RWPE1 (cell line): Measurements from ENCODE around the gene CREB1.

Experiments used
- CTCF ChIA-PET: fragments of 350-600 bp; sonication (Branson Sonifier 250); formaldehyde crosslinking; extraction: SDS; loops from one replicate; lab custom pipeline; 2021; lab: Yijun Ruan, JAX
- POLR2A ChIA-PET: fragments of 400-600 bp; formaldehyde crosslinking; extraction: SDS; loops from one replicate; lab custom pipeline; 2020; ENCODE audit warnings: antibody characterized with exemption; ENCODE audit not compliant: low non-redundant PET; lab: Yijun Ruan, JAX
- DNase-seq: peaks from one replicate; pipeline ENCODE4 v3.0.0; 2012; ENCODE audit warnings: low spot score
- H3K27ac ChIP-seq: fragments of 450-650 bp; 2 replicates; pipeline ENCODE4 v1.5.1; 2017
- CTCF ChIP-seq: fragments of 450-650 bp; conservative IDR thresholded peaks from 2 replicates; pipeline ENCODE4 v1.5.1; 2017; ENCODE audit warnings: low read depth, mild to moderate bottlenecking

The CREB1 gene

GRCh38 chr2:207541933-207542332 lies 12.2 kb downstream of the CREB1 start:
- no peak for DNase-seq
- H3K27ac ChIP-seq: no peak overlapping the region
- ChIA-PET POLR2A (no interaction called here), CTCF (no interaction called here)
- TF ChIP-seq CTCF: no peak

GRCh38 chr2:207543272-207543671 lies 13.5 kb downstream of the CREB1 start:
- ChIA-PET POLR2A (interaction anchor here (0.5 kb wide), 1 partner anchor 11 kb away, joined by 4 read pairs; no protein-coding TSS in a partner anchor), CTCF (no interaction called here)
- DNase-seq: no peak
- TF ChIP-seq CTCF: no peak
- H3K27ac ChIP-seq: no peak overlapping the region

GRCh38 chr2:207546822-207547221 lies 17.1 kb downstream of the CREB1 start:
- H3K27ac ChIP-seq: no peak overlapping the region
- no peak for TF ChIP-seq CTCF
- no peak for DNase-seq
- ChIA-PET CTCF (interaction anchor here (1.1 kb wide), 1 partner anchor 14 kb away, joined by 4 read pairs; no protein-coding TSS in a partner anchor), POLR2A (no interaction called here)

- ChIA-PET POLR2A (no interaction called here), CTCF (interaction anchor here (0.5 to 0.6 kb wide), 3 partner anchors 16 to 770 kb away, joined by 3 read pairs; no protein-coding TSS in a partner anchor)
- peak overlapping the region; percentile 69 for H3K27ac ChIP-seq
- DNase-seq: no peak
- TF ChIP-seq CTCF: no peak
Measured at GRCh38 chr2:207549145-207549544, 19.4 kb downstream of the CREB1 start.

- DNase-seq: no peak
- ChIA-PET CTCF (interaction anchor here (0.7 kb wide), 1 partner anchor 62 kb away, joined by 4 read pairs; no protein-coding TSS in a partner anchor), POLR2A (no interaction called here)
- H3K27ac ChIP-seq: no peak overlapping the region
- TF ChIP-seq CTCF: no peak
Measured at GRCh38 chr2:207558079-207558491, 28.3 kb downstream of the CREB1 start.

GRCh38 chr2:207561386-207562080 lies 31.8 kb downstream of the CREB1 start:
- no peak overlapping the region for H3K27ac ChIP-seq
- ChIA-PET CTCF (no interaction called here), POLR2A (no interaction called here)
- TF ChIP-seq CTCF: no peak
- DNase-seq: no peak
